SK-N-SH treated with all-trans-retinoic acid at 6 μM for 48 hours (cell line): ENCODE results near the gene CALHM2.

Experiments
- ATAC-seq: fragments of 200-7000 bp; cut with Tn5 transposase; 3 replicates; pipeline ENCODE4 v1.9.1; 2020; ENCODE audit warnings: mild to moderate bottlenecking, moderate library complexity
- ARNTL ChIP-seq: fragments of 450-650 bp; formaldehyde crosslinking; IDR thresholded peaks from 2 replicates; pipeline ENCODE4 v1.5.0; 2020; ENCODE audit warnings: low read depth, mild to moderate bottlenecking, moderate library complexity, borderline replicate concordance
- BACH2 ChIP-seq: fragments of 250-450 bp; sonication (Bioruptor Pico); IDR thresholded peaks from 2 replicates; pipeline ENCODE4 v1.9.0; 2021; ENCODE audit warnings: mild to moderate bottlenecking, borderline replicate concordance
- CREB5 ChIP-seq: fragments of 250-450 bp; sonication (Bioruptor Pico); IDR thresholded peaks from 2 replicates; pipeline ENCODE4 v1.5.1; 2020; ENCODE audit warnings: low read depth, mild to moderate bottlenecking, moderate library complexity
- CSDC2 ChIP-seq: fragments of 250-450 bp; sonication (Bioruptor Pico); IDR thresholded peaks from 2 replicates; pipeline ENCODE4 v1.5.0; 2020; ENCODE audit warnings: mild to moderate bottlenecking, moderate library complexity
- ESRRG ChIP-seq: fragments of 250-450 bp; sonication (Bioruptor Pico); IDR thresholded peaks from 2 replicates; pipeline ENCODE4 v1.6.1; 2021; ENCODE audit warnings: mild to moderate bottlenecking
- GLIS3 ChIP-seq: fragments of 250-450 bp; sonication (Bioruptor Pico); IDR thresholded peaks from 2 replicates; pipeline ENCODE4 v1.5.0; 2020; ENCODE audit warnings: mild to moderate bottlenecking, moderate library complexity
- ISL1 ChIP-seq: fragments of 250-450 bp; sonication (Bioruptor Pico); IDR thresholded peaks from 2 replicates; pipeline ENCODE4 v2.1.2; 2022; ENCODE audit warnings: mild to moderate bottlenecking, moderate library complexity
- OSR1 ChIP-seq: fragments of 250-450 bp; sonication (Bioruptor Pico); IDR thresholded peaks from 2 replicates; pipeline ENCODE4 v1.8.0; 2022; ENCODE audit warnings: moderate library complexity, mild to moderate bottlenecking, inconsistent platforms
- PATZ1 ChIP-seq: fragments of 250-450 bp; sonication (Bioruptor Pico); IDR thresholded peaks from 2 replicates; pipeline ENCODE4 v1.8.0; 2020; ENCODE audit warnings: mild to moderate bottlenecking, moderate library complexity, borderline replicate concordance
- POU6F1 ChIP-seq: fragments of 250-450 bp; sonication (Bioruptor Pico); IDR thresholded peaks from 2 replicates; pipeline ENCODE4 v1.8.0; 2021; ENCODE audit warnings: low read depth, mild to moderate bottlenecking, moderate library complexity, borderline replicate concordance
- PPARA ChIP-seq: fragments of 250-450 bp; sonication (Bioruptor Pico); IDR thresholded peaks from 2 replicates; pipeline ENCODE4 v1.5.0; 2020; ENCODE audit warnings: mild to moderate bottlenecking, borderline replicate concordance
- RARB ChIP-seq: fragments of 250-450 bp; sonication (Bioruptor Pico); IDR thresholded peaks from 2 replicates; pipeline ENCODE4 v1.8.0; 2021; ENCODE audit warnings: mild to moderate bottlenecking, moderate library complexity
- SNAI2 ChIP-seq: fragments of 250-450 bp; sonication (Bioruptor Pico); IDR thresholded peaks from 2 replicates; pipeline ENCODE4 v1.5.0; 2020; ENCODE audit warnings: mild to moderate bottlenecking, moderate library complexity
- TCF4 ChIP-seq: fragments of 250-450 bp; sonication (Bioruptor Pico); IDR thresholded peaks from 2 replicates; pipeline ENCODE4 v1.8.0; 2021; ENCODE audit warnings: mild to moderate bottlenecking, moderate library complexity, borderline replicate concordance
- TSHZ2 ChIP-seq: fragments of 250-450 bp; sonication (Bioruptor Pico); IDR thresholded peaks from 2 replicates; pipeline ENCODE4 v1.5.0; 2020; ENCODE audit warnings: mild to moderate bottlenecking, moderate library complexity
- ZC3H10 ChIP-seq: fragments of 250-450 bp; sonication (Bioruptor Pico); IDR thresholded peaks from 2 replicates; pipeline ENCODE4 v1.5.1; 2021; ENCODE audit warnings: mild to moderate bottlenecking, moderate library complexity
- ZFP3 ChIP-seq: fragments of 250-450 bp; sonication (Bioruptor Pico); IDR thresholded peaks from 2 replicates; pipeline ENCODE4 v1.5.0; 2020; ENCODE audit warnings: mild to moderate bottlenecking, moderate library complexity
- ZFP30 ChIP-seq: fragments of 450-650 bp; formaldehyde crosslinking; IDR thresholded peaks from 2 replicates; pipeline ENCODE4 v1.5.0; 2022; ENCODE audit warnings: mild to moderate bottlenecking, moderate library complexity
- ZNF565 ChIP-seq: fragments of 450-650 bp; formaldehyde crosslinking; conservative IDR thresholded peaks from 2 replicates; pipeline ENCODE4 v1.5.0; 2020; ENCODE audit warnings: low read depth, mild to moderate bottlenecking, moderate library complexity
- ZNF70 ChIP-seq: fragments of 450-650 bp; formaldehyde crosslinking; IDR thresholded peaks from 2 replicates; pipeline ENCODE4 v1.5.0; 2020; ENCODE audit warnings: mild to moderate bottlenecking, moderate library complexity
- ZNF8 ChIP-seq: fragments of 450-650 bp; formaldehyde crosslinking; IDR thresholded peaks from 2 replicates; pipeline ENCODE4 v1.5.0; 2020; ENCODE audit warnings: mild to moderate bottlenecking, moderate library complexity

Gene CALHM2

GRCh38 chr10:103450201-103450695, 1.9 kb downstream of the CALHM2 start:
- no peak for ATAC-seq
- TF ChIP-seq ZFP30 (CRISPR knock-in tag), result no peak
- no peak for TF ChIP-seq PPARA (CRISPR knock-in tag)
- TF ChIP-seq ZFP3, result no peak
- no peak for TF ChIP-seq OSR1 (CRISPR knock-in tag)
- TF ChIP-seq ISL1 (CRISPR knock-in tag), result no peak
- TF ChIP-seq RARB (CRISPR knock-in tag), result no peak
- no peak for TF ChIP-seq TCF4
- no peak for TF ChIP-seq GLIS3 (CRISPR knock-in tag)
- TF ChIP-seq CSDC2, result no peak
- TF ChIP-seq BACH2 (CRISPR knock-in tag), result no peak

GRCh38 chr10:103449208-103450144, 2.7 kb downstream of the CALHM2 start:
- no peak for ATAC-seq
- TF ChIP-seq CSDC2 (no peak), TSHZ2 (CRISPR knock-in tag) (no peak), CREB5 (CRISPR knock-in tag) (no peak), ARNTL (no peak), ESRRG (CRISPR knock-in tag) (no peak), ISL1 (CRISPR knock-in tag) (no peak), ZNF70 (no peak), PPARA (CRISPR knock-in tag) (no peak), TCF4 (no peak), ZFP3 (no peak), PATZ1 (no peak), OSR1 (CRISPR knock-in tag) (no peak), RARB (CRISPR knock-in tag) (no peak), ZNF565 (CRISPR knock-in tag) (no peak), ZFP30 (CRISPR knock-in tag) (no peak), ZNF8 (CRISPR knock-in tag) (no peak)

GRCh38 chr10:103448746-103449145, 3.4 kb downstream of the CALHM2 start:
- ATAC-seq, result 0 out of 3 replicates have a peak, but pooled peaks have one; percentile 6

GRCh38 chr10:103447187-103447586, 5.0 kb downstream of the CALHM2 start:
- no peak for ATAC-seq
- TF ChIP-seq GLIS3 (CRISPR knock-in tag), result no peak
- TF ChIP-seq ZNF8 (CRISPR knock-in tag), result no peak
- TF ChIP-seq TSHZ2 (CRISPR knock-in tag), result no peak
- no peak for TF ChIP-seq POU6F1
- no peak for TF ChIP-seq BACH2 (CRISPR knock-in tag)
- no peak for TF ChIP-seq ARNTL
- TF ChIP-seq ESRRG (CRISPR knock-in tag), result no peak
- no peak for TF ChIP-seq ISL1 (CRISPR knock-in tag)
- TF ChIP-seq ZC3H10, result no peak
- no peak for TF ChIP-seq TCF4
- TF ChIP-seq OSR1 (CRISPR knock-in tag), result no peak
- TF ChIP-seq ZFP30 (CRISPR knock-in tag), result no peak
- TF ChIP-seq ZNF565 (CRISPR knock-in tag), result no peak

More at GRCh38 chr10:103448746-103449145, 3.4 kb downstream of the CALHM2 start:
- TF ChIP-seq ZFP30 (CRISPR knock-in tag) (no peak), SNAI2 (CRISPR knock-in tag) (no peak), ZNF565 (CRISPR knock-in tag) (no peak), ZNF8 (CRISPR knock-in tag) (no peak), ZC3H10 (no peak), PPARA (CRISPR knock-in tag) (no peak), GLIS3 (CRISPR knock-in tag) (no peak), ISL1 (CRISPR knock-in tag) (no peak), BACH2 (CRISPR knock-in tag) (no peak), ARNTL (no peak), ZFP3 (no peak)
